ENCODE data around the gene RBM39. TPM values are rescaled to one million over a fixed set of nuclear protein-coding genes. Genes with fewer than 3 reads are reported as not detected.
"Not testable (repeated sequence)": the region's sequence is repeated elsewhere in the genome, so short reads cannot be mapped to it uniquely, and the experiment has no call there.

Gene RBM39
- total RNA-seq, 1 donor from 2014 or later, result 352 TPM

DNA sequence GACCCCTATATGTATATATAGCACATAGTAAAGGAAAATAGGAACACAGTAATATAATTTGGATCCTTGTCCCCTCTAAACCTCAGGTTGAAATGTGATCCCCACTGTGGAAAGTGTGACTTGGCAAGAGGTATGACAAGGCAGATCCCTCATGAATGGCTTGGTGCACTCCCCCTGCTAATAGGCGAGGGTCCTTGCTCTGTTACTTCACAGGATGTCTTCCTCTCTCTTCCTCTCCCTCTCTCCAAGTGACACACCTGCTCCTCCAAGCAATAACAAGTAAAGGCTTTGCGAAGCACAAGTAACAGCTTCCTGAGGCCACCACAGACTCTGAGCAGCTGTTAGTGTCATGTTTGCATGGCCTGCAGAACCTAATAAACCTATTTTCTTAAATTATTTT is 26.4 kb downstream of the RBM39 start:
- no peaks in the 10 kb centered on the region for H3K27me3 Mint-ChIP-seq
- H3K9me3 Mint-ChIP-seq, result no peaks in the 10 kb centered on the region
- intact Hi-C loops (cut with micrococcal nuclease), result no loop called here
- no peak overlapping the region for H3K27ac Mint-ChIP-seq
- no peak for DNase-seq
- H3K4me1 Mint-ChIP-seq, result peaks cover 40% of the 10 kb centered on the region
- H3K4me3 Mint-ChIP-seq, result no peak overlapping the region
- peaks cover 69% of the 10 kb centered on the region for H3K36me3 Mint-ChIP-seq (ENCODE audit: low read depth)

DNA sequence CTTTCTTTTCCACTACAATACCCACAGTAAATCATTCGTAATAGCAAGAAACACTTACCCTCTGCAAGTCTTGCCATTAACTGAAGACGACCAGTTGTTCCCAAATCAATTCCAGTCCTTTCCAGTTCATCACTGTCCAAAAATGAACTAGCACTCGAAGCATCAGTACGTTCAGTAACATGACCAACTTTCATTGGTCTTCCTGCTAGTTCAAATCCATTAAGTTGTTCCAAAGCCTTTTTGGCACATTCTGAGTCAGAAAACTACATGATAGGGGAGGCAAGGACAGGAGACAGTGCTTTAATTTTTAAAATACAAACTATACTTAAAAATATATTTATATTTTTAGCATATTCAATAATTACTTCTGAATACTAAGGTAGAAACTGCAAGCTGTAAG is 27.9 kb downstream of the RBM39 start:
- intact Hi-C loops (cut with micrococcal nuclease), result no loop called here
- no peak for DNase-seq

DNA sequence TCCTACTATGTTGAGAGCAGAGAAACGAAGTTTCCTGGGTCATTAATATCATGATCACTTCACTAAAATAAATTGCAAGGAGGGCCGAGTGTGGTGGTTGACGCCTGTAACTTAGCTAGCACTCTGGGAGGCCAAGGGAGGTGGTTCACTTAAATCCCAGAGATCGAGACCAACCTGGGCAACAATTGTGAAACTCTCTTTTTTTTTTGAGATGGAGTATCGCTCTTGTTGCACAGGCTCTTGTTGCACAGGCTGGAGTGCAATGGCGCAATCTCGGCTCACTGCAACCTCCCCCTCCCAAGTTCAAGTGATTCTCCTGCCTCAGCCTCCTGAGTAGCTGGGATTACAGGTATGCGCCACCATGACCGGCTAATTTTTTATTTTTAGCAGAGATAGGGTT is 28.9 kb downstream of the RBM39 start:
- intact Hi-C loops (cut with micrococcal nuclease); H3K27me3 Mint-ChIP-seq; H3K9me3 Mint-ChIP-seq; H3K4me3 Mint-ChIP-seq; H3K27ac Mint-ChIP-seq; DNase-seq: not testable (repeated sequence)
- H3K4me1 Mint-ChIP-seq, result peaks cover 39% of the 10 kb centered on the region
- peaks cover 66% of the 10 kb centered on the region for H3K36me3 Mint-ChIP-seq (ENCODE audit: low read depth)

More for the DNA sequence above, 27.9 kb downstream of the RBM39 start:
- Mint-ChIP-seq H3K4me1 (peaks cover 38% of the 10 kb centered on the region), H3K4me3 (no peak overlapping the region), H3K27me3 (no peaks in the 10 kb centered on the region), H3K27ac (no peak overlapping the region), H3K36me3 (ENCODE audit: low read depth) (peaks cover 67% of the 10 kb centered on the region), H3K9me3 (no peaks in the 10 kb centered on the region)

GRCh38 chr20:35711588-35712209 is 30.4 kb downstream of the RBM39 start:
- Mint-ChIP-seq H3K9me3 (no peaks in the 10 kb centered on the region), H3K36me3 (ENCODE audit: low read depth) (peaks cover 65% of the 10 kb centered on the region), H3K27ac (peak overlapping the region; percentile 55), H3K4me3 (peak overlapping the region; percentile 34), H3K27me3 (no peaks in the 10 kb centered on the region), H3K4me1 (peaks cover 37% of the 10 kb centered on the region)
- intact Hi-C loops (cut with micrococcal nuclease), result no loop called here
- DNase-seq, result no peak

- H3K4me3 Mint-ChIP-seq, result peak overlapping the region; percentile 34
- DNase-seq, result no peak
- peaks cover 35% of the 10 kb centered on the region for H3K4me1 Mint-ChIP-seq
- no peaks in the 10 kb centered on the region for H3K9me3 Mint-ChIP-seq
- peaks cover 65% of the 10 kb centered on the region for H3K36me3 Mint-ChIP-seq (ENCODE audit: low read depth)
- H3K27ac Mint-ChIP-seq, result peak overlapping the region; percentile 55
- no peaks in the 10 kb centered on the region for H3K27me3 Mint-ChIP-seq
- intact Hi-C loops (cut with micrococcal nuclease), result no loop called here
These were observed 31.0 kb downstream of the RBM39 start for GRCh38 chr20:35710884-35711587.

- Mint-ChIP-seq H3K4me3 (no peak overlapping the region), H3K27me3 (no peaks in the 10 kb centered on the region), H3K36me3 (ENCODE audit: low read depth) (peaks cover 67% of the 10 kb centered on the region), H3K27ac (no peak overlapping the region), H3K9me3 (no peaks in the 10 kb centered on the region), H3K4me1 (peaks cover 30% of the 10 kb centered on the region)
- no peak for DNase-seq
- intact Hi-C loops (cut with micrococcal nuclease), result no loop called here
These were observed 32.0 kb downstream of the RBM39 start for GRCh38 chr20:35710039-35710438.

GRCh38 chr20:35709259-35709658 is 32.8 kb downstream of the RBM39 start:
- DNase-seq, result no peak
- no peak overlapping the region for H3K4me3 Mint-ChIP-seq
- peaks cover 72% of the 10 kb centered on the region for H3K36me3 Mint-ChIP-seq (ENCODE audit: low read depth)
- H3K27me3 Mint-ChIP-seq, result no peaks in the 10 kb centered on the region
- intact Hi-C loops (cut with micrococcal nuclease), result loop anchor here (2.0 kb wide), 1 partner anchor 26 kb away; no protein-coding TSS in a partner anchor
- H3K4me1 Mint-ChIP-seq, result peaks cover 31% of the 10 kb centered on the region
- peak overlapping the region; percentile 1 for H3K27ac Mint-ChIP-seq
- no peaks in the 10 kb centered on the region for H3K9me3 Mint-ChIP-seq

DNA sequence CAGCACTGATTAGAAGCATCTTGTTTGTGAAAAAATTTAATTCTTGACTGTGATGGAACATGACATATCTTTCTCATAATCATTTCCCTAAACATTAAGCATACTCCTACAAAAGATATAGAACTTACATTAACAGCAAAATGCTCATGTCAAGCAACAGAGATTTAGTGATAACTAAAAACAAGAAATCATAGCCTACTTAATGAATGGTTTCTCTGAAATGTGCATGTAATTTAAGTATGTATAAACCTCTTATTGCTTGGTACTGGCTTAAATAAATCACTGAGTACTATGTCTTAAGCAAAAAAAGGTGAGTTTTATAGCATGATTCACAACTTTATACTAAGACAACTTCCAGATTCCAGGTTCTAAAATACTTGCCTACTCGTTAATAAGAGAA is 33.6 kb downstream of the RBM39 start:
- Mint-ChIP-seq H3K9me3 (no peaks in the 10 kb centered on the region), H3K4me3 (no peak overlapping the region), H3K27ac (no peak overlapping the region), H3K27me3 (no peaks in the 10 kb centered on the region), H3K4me1 (peaks cover 27% of the 10 kb centered on the region), H3K36me3 (ENCODE audit: low read depth) (peaks cover 76% of the 10 kb centered on the region)
- DNase-seq, result no peak
- intact Hi-C loops (cut with micrococcal nuclease), result loop anchor here (2.0 kb wide), 1 partner anchor 26 kb away; no protein-coding TSS in a partner anchor

GRCh38 chr20:35706591-35707529 is 35.2 kb downstream of the RBM39 start:
- H3K4me3 Mint-ChIP-seq; H3K27ac Mint-ChIP-seq; H3K27me3 Mint-ChIP-seq; DNase-seq; H3K9me3 Mint-ChIP-seq; intact Hi-C loops (cut with micrococcal nuclease): not testable (repeated sequence)
- peaks cover 79% of the 10 kb centered on the region for H3K36me3 Mint-ChIP-seq (ENCODE audit: low read depth)
- H3K4me1 Mint-ChIP-seq, result peaks cover 21% of the 10 kb centered on the region

- intact Hi-C loops (cut with micrococcal nuclease); H3K4me3 Mint-ChIP-seq; H3K27me3 Mint-ChIP-seq; DNase-seq; H3K27ac Mint-ChIP-seq; H3K9me3 Mint-ChIP-seq: not testable (repeated sequence)
- Mint-ChIP-seq H3K36me3 (ENCODE audit: low read depth) (peaks cover 73% of the 10 kb centered on the region), H3K4me1 (peaks cover 16% of the 10 kb centered on the region)
These were observed 36.2 kb downstream of the RBM39 start for GRCh38 chr20:35705894-35706293.

DNA sequence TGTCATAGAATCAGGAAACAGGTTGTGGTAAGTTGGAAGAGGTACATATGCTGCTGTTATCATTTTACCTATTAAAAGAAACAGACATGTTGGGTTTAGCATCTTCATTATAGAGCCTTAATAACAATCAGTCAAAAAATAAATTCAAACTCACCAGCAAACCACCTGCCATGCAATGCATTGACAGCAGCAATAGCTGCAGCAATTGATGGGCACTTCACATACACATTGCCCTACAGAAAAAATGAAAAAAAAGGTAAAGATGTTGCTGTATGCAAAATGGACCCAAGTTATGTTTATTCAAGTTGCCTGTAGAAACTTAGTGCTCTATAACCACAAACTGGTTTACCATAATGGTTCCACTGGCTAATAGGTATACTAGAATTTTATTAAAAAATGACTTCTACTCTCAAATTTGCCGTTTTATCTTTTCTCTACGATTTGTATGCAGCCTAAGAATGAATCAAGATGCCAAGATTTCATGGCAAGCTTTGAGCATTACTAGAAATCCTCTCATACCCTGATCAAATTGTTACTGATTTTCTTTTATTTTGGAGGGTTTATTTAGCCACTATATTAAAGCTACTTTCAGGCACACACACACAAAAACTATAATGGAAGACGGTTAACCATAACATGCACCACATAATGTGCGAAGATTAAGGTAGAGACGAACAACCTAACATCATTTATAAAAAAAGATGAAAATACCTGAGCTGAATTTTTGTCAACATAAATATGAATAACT is 37.4 kb downstream of the RBM39 start:
- H3K9me3 Mint-ChIP-seq, result no peaks in the 10 kb centered on the region
- H3K4me1 Mint-ChIP-seq, result peaks cover 22% of the 10 kb centered on the region
- no peaks in the 10 kb centered on the region for H3K27me3 Mint-ChIP-seq
- no peak for DNase-seq
- no peak overlapping the region for H3K4me3 Mint-ChIP-seq
- H3K27ac Mint-ChIP-seq, result no peak overlapping the region
- H3K36me3 Mint-ChIP-seq (ENCODE audit: low read depth), result peaks cover 65% of the 10 kb centered on the region
- intact Hi-C loops (cut with micrococcal nuclease), result no loop called here

DNA sequence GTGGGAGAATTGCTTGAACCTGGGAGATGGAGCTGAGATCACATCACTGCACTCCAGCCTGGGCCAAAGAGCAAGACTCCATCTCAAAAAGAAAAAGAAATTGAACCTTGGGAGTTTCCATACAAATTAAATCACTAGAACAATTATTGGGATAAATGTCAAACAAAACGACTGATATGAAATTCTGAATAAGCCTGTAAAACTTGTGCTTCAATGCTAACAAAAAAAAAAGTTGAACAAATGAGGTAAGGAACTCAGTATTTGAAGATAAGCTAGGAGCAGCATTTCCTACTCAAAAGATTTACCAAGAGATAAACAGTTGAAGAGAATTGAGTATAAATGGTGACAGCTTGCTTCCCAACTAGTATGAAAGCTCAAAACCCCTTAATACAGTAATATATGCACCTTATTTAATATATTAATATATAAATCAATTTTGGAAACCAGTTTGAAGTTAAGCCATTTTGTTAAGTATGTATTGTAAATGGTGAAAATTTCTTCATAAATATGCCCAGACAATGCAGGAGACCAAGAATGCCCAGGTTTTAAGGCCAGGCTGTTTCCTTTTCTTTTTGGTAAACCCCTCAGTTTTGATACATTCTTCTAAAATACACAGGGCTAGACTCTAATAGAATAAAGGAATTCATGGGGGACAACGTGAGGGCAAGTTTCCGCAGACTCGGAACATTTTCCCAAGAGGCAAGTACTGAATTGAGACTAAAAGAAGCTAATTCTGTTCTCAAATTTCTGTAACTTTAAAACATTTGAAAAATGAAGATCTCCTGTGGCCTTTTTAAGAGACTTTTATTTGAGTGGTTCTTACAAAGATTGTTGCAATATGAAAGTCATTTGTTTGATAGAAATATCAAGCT is 39.0 kb downstream of the RBM39 start:
- Mint-ChIP-seq H3K4me3 (no peak overlapping the region), H3K27ac (peak overlapping the region; percentile 68), H3K4me1 (peaks cover 28% of the 10 kb centered on the region), H3K36me3 (ENCODE audit: low read depth) (peaks cover 60% of the 10 kb centered on the region), H3K9me3 (no peaks in the 10 kb centered on the region), H3K27me3 (no peaks in the 10 kb centered on the region)
- intact Hi-C loops (cut with micrococcal nuclease), result no loop called here
- DNase-seq, result no peak
